ENCODE results near the gene MED12L.

DNA sequence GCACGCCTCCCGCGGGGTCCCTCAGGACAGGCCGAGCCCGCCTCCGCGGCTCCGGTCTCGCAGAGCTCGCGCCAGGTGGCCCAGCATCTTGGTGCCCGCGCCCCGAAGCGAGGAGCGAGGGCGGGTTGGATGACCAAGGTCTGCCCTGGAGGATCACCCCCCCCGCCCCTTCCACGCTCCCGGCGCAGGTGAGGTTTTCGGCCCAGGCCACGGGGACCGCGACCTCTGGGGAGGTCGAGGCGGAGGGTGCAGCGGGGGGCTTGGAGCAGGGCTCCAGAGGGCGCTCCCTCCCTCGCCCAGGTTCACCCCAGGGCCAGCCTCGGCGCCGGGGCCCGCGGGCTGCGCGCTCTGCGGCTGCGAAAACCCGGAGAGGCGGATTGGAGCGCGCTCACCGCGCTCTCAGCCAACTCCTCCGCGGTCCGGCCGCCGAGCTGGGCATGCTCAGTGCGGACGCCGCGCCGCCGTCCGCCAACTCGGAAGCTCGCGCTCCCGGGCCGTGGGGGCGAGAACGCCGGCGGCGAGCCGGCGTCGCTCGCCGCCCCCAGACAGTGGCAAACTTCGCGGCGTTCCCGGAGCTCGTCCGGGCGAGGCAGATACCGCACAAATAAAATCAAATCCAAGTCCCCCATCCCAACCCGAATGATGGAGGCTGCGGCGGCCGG lies at the start of gene MED12L:
- TF ChIP-seq EZH2 (IDR thresholded peaks at IDR 0.05) (no peak), POLR2AphosphoS5 (IDR thresholded peaks at IDR 0.05; ENCODE audit: borderline replicate concordance, low read depth, low read length) (no peak)

Data from SK-N-MC (cell line).